GM12801 (cell line): ENCODE results near the gene GADD45G.

Experiments used
- TF ChIP-seq, protein P1 (sequence below): IDR thresholded peaks from one replicate; pipeline ENCODE4 v1.5.1; 2011; ENCODE audit warnings: control low read depth; ENCODE audit not compliant: insufficient read length; ENCODE audit errors: extremely low read depth

Gene GADD45G

DNA sequence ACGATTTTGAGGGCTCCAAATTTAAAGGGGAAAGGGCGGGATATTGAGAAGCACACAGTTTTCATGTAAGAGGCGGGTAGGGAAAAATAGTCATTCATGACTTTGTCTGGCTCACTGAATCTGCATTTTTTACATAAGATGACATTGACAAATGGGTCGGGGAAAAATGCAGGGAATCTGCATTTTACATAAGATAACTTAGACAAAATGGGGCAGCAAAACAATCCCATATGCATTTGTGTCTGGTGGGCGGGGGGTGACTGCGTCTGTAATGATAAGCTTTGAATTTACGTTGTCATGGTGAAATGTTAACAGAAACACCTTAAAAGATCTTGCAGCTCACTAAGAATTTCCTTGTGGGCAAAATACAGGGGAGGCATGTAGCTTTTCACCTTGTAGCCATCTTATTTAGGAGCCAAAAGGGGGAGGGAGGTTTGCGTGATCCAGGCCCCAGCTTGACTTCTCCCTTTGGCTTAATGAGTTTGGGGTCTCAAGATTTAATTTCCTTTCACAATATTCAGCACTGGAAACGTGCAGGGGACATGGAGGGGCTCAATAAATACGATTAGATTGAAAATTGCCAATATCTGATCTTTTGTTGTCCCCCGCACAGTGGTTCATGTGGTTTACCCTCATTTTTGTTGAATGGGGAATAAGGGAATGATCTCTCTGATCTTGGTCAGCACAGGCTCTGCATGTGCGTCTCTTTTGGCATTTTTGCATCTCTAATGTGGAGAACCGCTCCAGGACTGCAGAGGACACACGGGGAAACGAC lies 41.1 kb upstream of the GADD45G start:
- TF ChIP-seq, protein P1, sequence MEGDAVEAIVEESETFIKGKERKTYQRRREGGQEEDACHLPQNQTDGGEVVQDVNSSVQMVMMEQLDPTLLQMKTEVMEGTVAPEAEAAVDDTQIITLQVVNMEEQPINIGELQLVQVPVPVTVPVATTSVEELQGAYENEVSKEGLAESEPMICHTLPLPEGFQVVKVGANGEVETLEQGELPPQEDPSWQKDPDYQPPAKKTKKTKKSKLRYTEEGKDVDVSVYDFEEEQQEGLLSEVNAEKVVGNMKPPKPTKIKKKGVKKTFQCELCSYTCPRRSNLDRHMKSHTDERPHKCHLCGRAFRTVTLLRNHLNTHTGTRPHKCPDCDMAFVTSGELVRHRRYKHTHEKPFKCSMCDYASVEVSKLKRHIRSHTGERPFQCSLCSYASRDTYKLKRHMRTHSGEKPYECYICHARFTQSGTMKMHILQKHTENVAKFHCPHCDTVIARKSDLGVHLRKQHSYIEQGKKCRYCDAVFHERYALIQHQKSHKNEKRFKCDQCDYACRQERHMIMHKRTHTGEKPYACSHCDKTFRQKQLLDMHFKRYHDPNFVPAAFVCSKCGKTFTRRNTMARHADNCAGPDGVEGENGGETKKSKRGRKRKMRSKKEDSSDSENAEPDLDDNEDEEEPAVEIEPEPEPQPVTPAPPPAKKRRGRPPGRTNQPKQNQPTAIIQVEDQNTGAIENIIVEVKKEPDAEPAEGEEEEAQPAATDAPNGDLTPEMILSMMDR = no peak

DNA sequence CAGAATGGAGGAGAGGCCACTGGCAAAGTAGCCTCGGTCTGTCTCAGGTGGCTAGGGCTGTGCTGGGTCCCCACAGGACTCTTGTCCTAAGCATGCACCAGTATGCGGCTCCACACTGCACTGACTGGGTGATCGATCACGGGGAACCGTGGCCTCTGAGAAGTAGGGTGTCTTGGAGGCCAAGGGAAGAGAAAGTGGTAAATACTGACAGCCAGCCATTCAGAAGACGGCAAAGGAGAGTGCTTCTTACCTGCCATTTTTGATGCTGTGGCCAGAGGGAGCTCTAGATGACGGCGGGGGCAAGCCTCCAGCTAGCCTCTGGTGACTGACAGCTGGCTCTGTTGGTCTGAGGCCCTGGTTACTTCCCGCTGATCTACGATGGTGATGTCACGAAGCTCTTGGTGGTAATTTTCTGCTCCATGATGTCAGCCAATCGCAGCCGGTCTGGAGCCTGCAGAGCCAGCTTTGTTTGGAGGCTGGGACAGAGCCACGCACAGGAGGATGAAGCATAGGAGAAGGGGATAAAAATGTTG lies 40.4 kb upstream of the GADD45G start:
- TF ChIP-seq, protein P1 = no peak

DNA sequence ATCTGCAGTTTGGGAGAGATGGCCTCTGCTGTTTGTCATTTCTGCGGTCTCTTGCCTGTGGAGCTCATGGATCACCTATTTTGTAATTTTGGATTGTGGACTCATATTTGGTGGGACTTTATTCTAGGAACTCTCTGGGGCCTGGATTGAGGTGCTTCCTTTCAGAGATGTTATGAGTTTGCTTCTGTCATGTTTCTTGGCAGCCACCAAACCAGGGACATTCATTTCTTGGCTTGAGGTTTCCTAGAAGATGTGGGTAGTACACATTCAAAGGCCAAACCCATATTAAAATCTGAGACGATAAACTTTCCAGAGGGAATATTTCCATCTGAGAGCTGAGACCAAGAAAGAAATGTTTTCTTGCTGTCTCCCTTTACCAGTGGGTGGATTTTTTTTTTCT lies 37.2 kb upstream of the GADD45G start:
- TF ChIP-seq, protein P1 = no peak

DNA sequence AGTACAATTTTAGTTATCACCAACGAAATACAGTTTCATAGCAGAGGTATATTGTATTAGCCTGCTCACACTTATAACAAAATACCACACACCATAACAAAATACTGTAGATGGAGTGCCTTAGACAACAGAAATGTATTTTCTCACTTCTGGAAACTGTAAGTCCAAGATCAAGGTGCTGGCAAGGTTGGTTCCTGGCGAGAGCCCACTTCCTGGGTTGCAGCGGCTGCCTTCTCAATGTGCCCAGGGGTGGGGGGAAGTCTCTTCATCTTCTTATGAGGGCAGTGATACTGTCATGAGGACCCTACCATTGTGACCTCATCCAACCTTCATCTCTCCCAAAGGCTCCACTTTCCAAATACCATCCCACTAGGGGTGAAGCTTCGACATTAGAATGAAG lies 30.5 kb upstream of the GADD45G start:
- TF ChIP-seq, protein P1 = no peak

DNA sequence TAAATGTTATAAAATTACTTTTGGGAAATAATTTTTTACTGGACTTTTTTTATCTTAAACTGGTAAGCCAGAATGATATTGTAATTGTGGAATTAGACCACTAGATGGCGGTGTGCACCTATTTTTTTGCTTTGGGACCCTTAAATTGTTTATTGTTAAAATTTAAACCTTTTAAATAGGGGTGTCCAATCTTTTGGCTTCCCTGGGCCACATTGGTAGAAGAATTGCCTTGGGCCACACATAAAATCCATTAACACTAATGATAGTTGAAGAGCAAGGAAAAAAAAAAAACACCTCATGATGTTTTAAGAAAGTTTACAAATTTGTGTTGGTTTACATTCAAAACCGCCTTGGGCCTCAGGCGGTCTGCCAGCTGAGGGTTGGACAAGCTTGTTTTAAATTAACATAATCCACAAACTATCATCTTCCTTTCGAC lies 28.4 kb upstream of the GADD45G start:
- TF ChIP-seq, protein P1 = no peak

DNA sequence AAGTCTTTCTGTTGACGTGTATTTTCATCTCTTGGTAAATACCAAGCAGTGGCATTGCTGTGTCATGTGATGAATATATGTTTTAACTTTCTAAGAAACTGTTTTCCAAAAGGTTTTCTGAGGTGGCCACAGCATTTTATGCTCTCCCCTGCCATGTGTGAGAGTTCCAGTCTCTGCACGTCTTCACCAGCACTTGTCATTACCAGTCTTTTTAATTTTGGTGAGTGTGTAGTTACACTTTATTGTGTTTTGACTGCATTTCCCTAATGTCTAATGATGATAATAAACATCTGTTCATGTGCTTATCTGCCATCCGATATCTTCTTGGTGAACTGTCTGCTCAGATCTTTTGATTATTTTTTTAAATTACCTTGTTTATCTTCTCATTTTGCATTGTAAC lies 27.4 kb upstream of the GADD45G start:
- TF ChIP-seq, protein P1 = no peak

DNA sequence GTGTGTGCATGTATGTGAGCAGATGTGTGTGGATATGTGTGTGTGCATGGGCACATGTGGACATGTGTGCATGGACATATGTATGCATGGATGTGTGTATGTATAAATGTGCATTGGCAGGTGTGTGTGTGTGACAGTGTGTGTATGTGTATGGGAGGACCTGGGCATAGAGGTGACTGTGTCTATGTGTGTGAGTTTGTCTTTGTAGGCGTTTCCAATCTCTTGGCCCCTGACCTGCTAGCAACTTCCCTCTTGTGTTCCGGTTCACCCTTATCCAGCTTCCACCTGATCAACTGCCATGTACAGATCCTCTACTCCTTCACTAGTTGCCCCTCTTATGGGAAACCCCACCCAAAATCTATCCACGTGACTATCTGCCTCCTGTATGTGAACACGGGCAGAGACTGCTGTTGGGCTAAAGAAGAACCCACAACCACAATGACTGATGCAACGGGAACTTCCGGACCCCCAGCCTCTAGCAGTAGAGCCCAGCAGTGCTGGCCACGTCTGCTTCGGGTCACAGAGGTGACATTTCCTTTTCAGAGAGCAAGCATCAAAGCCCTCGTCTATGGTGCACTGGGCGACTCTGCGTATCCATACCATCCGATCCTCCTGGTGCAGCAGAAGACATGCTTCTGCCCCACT lies 24.9 kb upstream of the GADD45G start:
- TF ChIP-seq, protein P1 = no peak
